ENCODE results near the gene MRM2. TPM values are rescaled to one million over a fixed set of nuclear protein-coding genes. Genes with fewer than 3 reads are reported as not detected.

The MRM2 gene
- total RNA-seq, 1 experiment from 2014 or later, result 34.7 TPM

DNA sequence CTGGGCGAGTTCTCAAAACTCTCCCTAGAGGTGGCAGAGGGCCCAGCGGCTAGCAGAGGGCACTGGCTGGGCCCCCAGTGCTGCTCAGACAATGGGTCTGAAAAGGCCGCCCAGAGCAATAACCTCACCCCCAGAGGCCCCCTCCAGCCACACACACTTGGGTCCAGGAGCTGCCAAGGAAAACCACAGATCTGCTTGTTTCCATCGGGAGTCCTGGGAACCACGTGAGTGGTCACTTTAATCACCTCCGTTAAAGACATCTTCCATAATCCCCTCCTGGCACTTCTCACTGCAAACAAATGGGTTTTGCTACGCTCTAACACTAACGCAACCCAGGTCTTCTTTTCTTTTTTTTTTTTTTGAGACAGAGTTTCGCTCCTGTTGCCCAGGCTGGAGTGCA lies 30.0 kb upstream of the MRM2 start:
- Histone ChIP-seq H3K79me2 (ENCODE audit: insufficient read depth, low read length) (no peaks in the 10 kb centered on the region), H3K27ac (ENCODE audit: low read depth, low read length) (no peak overlapping the region), H3K4me2 (ENCODE audit: low read length) (no peak overlapping the region), H3K9ac (ENCODE audit: low read length) (no peak overlapping the region), H3K9me3 (ENCODE audit: control insufficient read depth in 1 of 2, insufficient read depth in 1 of 2, low read depth in 1 of 2, low read length in 2 of 2) (no peaks in the 10 kb centered on the region), H3K27me3 (ENCODE audit: insufficient read depth, low read length) (no peaks in the 10 kb centered on the region), H4K20me1 (ENCODE audit: insufficient read depth) (no peaks in the 10 kb centered on the region), H3K4me1 (ENCODE audit: control insufficient read depth in 1 of 2, insufficient read depth in 2 of 2, low read length in 2 of 2) (peaks cover 0 to under 1% of the 10 kb centered on the region in 2 experiments; a peak in 2 of 4 replicates), H3K4me3 (replicated peaks in 1 of 2; ENCODE audit: low read depth in 1 of 2, low read length in 2 of 2) (no peak overlapping the region), H3K36me3 (ENCODE audit: control insufficient read depth in 1 of 2, insufficient read depth in 2 of 2, low read length in 2 of 2) (no peaks in the 10 kb centered on the region), H2AFZ (ENCODE audit: low read depth, low read length, poor library complexity, severe bottlenecking) (no peak overlapping the region), H3K9me2 (ENCODE audit: insufficient read depth) (no peaks in the 10 kb centered on the region)
- POLR2A ChIA-PET, result no interaction called here
- no peak for ATAC-seq
- RAD21 ChIA-PET (ENCODE audit: low non-redundant PET in 1 of 2, low total read pairs in 2 of 2, uncharacterized antibody in 2 of 2, unreplicated experiment in 2 of 2), result no interaction called here
- intact Hi-C loops (cut with micrococcal nuclease), result no loop called here
- no peak for TF ChIP-seq SRF (IDR thresholded peaks at IDR 0.05; ENCODE audit: low read depth)
- TF ChIP-seq RAD21 (IDR thresholded peaks at IDR 0.05; ENCODE audit: low read depth), result no peak
- TF ChIP-seq CEBPB (IDR thresholded peaks at IDR 0.05; ENCODE audit: low read depth), result no peak
- TF ChIP-seq JUND (IDR thresholded peaks at IDR 0.05), result no peak
- TF ChIP-seq ELF1 (IDR thresholded peaks at IDR 0.05; ENCODE audit: borderline replicate concordance, low read depth), result no peak
- TF ChIP-seq POLR2AphosphoS5 (IDR thresholded peaks at IDR 0.05; ENCODE audit: low read depth, low read length), result no peak
- no peak for TF ChIP-seq EZH2phosphoT487 (IDR thresholded peaks at IDR 0.05; ENCODE audit: borderline replicate concordance)
- no peak for TF ChIP-seq YY1 (IDR thresholded peaks at IDR 0.05; ENCODE audit: extremely low read depth, insufficient replicate concordance, low read depth, low read length)
- TF ChIP-seq POLR2A (IDR thresholded peaks at IDR 0.05; ENCODE audit: borderline replicate concordance, extremely low read depth, insufficient read depth, insufficient read length), result no peak
- TF ChIP-seq, protein P1, sequence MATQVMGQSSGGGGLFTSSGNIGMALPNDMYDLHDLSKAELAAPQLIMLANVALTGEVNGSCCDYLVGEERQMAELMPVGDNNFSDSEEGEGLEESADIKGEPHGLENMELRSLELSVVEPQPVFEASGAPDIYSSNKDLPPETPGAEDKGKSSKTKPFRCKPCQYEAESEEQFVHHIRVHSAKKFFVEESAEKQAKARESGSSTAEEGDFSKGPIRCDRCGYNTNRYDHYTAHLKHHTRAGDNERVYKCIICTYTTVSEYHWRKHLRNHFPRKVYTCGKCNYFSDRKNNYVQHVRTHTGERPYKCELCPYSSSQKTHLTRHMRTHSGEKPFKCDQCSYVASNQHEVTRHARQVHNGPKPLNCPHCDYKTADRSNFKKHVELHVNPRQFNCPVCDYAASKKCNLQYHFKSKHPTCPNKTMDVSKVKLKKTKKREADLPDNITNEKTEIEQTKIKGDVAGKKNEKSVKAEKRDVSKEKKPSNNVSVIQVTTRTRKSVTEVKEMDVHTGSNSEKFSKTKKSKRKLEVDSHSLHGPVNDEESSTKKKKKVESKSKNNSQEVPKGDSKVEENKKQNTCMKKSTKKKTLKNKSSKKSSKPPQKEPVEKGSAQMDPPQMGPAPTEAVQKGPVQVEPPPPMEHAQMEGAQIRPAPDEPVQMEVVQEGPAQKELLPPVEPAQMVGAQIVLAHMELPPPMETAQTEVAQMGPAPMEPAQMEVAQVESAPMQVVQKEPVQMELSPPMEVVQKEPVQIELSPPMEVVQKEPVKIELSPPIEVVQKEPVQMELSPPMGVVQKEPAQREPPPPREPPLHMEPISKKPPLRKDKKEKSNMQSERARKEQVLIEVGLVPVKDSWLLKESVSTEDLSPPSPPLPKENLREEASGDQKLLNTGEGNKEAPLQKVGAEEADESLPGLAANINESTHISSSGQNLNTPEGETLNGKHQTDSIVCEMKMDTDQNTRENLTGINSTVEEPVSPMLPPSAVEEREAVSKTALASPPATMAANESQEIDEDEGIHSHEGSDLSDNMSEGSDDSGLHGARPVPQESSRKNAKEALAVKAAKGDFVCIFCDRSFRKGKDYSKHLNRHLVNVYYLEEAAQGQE (IDR thresholded peaks at IDR 0.05; ENCODE audit: low read depth), result no peak
- no peak for TF ChIP-seq CBX3 (IDR thresholded peaks at IDR 0.05; ENCODE audit: low read depth)
- TF ChIP-seq, protein P2, sequence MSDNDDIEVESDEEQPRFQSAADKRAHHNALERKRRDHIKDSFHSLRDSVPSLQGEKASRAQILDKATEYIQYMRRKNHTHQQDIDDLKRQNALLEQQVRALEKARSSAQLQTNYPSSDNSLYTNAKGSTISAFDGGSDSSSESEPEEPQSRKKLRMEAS (IDR thresholded peaks at IDR 0.05), result no peak
- TF ChIP-seq, protein P3, sequence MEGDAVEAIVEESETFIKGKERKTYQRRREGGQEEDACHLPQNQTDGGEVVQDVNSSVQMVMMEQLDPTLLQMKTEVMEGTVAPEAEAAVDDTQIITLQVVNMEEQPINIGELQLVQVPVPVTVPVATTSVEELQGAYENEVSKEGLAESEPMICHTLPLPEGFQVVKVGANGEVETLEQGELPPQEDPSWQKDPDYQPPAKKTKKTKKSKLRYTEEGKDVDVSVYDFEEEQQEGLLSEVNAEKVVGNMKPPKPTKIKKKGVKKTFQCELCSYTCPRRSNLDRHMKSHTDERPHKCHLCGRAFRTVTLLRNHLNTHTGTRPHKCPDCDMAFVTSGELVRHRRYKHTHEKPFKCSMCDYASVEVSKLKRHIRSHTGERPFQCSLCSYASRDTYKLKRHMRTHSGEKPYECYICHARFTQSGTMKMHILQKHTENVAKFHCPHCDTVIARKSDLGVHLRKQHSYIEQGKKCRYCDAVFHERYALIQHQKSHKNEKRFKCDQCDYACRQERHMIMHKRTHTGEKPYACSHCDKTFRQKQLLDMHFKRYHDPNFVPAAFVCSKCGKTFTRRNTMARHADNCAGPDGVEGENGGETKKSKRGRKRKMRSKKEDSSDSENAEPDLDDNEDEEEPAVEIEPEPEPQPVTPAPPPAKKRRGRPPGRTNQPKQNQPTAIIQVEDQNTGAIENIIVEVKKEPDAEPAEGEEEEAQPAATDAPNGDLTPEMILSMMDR (IDR thresholded peaks at IDR 0.05 in 2 of 3, conservative IDR thresholded peaks at IDR 0.05 in 1 of 3; ENCODE audit: borderline replicate concordance in 1 of 3, insufficient read depth in 1 of 3, low read depth in 2 of 3, low read length in 2 of 3), result no peak
- TF ChIP-seq, protein P4, sequence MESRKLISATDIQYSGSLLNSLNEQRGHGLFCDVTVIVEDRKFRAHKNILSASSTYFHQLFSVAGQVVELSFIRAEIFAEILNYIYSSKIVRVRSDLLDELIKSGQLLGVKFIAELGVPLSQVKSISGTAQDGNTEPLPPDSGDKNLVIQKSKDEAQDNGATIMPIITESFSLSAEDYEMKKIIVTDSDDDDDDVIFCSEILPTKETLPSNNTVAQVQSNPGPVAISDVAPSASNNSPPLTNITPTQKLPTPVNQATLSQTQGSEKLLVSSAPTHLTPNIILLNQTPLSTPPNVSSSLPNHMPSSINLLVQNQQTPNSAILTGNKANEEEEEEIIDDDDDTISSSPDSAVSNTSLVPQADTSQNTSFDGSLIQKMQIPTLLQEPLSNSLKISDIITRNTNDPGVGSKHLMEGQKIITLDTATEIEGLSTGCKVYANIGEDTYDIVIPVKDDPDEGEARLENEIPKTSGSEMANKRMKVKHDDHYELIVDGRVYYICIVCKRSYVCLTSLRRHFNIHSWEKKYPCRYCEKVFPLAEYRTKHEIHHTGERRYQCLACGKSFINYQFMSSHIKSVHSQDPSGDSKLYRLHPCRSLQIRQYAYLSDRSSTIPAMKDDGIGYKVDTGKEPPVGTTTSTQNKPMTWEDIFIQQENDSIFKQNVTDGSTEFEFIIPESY (IDR thresholded peaks at IDR 0.05; ENCODE audit: extremely low read depth, insufficient replicate concordance, low read length), result no peak
- no peak for TF ChIP-seq EGR1 (IDR thresholded peaks at IDR 0.05; ENCODE audit: low read depth)
- TF ChIP-seq SIN3A (IDR thresholded peaks at IDR 0.05; ENCODE audit: low read depth), result no peak
- no peak for TF ChIP-seq ZNF274 (IDR thresholded peaks at IDR 0.05; ENCODE audit: low read depth, low read length)
- no peak for TF ChIP-seq FOSL1 (IDR thresholded peaks at IDR 0.05; ENCODE audit: low read depth)
- no peak for TF ChIP-seq EZH2 (IDR thresholded peaks at IDR 0.05)
- TF ChIP-seq SP1 (IDR thresholded peaks at IDR 0.05; ENCODE audit: low read depth), result no peak
- BruUV-seq (replicated peaks), result no TSS peak
- DNase-seq (ENCODE audit: low read depth, low spot score), result no peak
- CTCF ChIA-PET, result no interaction called here

Data from HCT116 (cell line).